HuH-7.5 (cell line): ENCODE data around the gene GRAMD4.

Experiments
- DNase-seq: peaks from one replicate; pipeline ENCODE4 v3.0.0; 2011; ENCODE audit warnings: low spot score

GRAMD4 gene

DNA sequence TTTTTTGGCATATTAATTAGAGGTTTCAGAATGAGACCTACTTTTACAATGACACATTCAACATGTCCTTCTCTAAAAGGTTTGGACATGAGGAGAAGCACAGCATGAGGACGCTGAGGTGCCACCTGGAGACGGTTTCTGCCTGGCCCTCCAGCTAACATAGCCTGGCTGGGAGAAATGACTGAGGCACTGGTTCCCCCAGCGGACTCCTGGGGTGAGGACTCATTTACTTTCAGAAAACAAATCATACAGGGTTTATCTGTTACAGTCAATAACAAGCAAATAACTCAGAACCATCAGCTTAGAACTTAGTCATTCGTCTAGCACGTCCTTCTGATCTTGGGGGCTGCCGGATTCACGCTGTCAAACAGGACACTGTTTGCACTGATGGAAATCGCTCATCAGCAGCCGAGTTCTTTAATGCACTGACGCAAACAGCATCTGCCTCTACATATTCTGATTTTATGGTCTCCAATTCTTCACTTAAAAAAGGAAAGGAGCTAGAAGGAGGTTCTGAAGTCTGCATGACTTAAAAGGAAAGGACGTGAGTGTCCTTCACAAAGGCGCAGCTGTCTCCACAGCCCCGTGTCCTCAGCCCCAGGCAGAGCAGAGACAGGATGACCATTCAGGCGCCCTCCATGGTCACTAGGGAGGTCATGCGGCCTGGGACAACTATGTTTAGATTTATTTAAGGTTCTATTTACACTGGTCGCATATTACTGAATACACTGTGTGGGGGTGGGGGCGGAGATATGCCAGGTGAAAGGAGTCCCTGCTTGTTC, 73.6 kb downstream of the GRAMD4 start:
- DNase-seq = no peak

GRCh38 chr22:46694416-46695170, 74.4 kb downstream of the GRAMD4 start:
- no peak for DNase-seq

GRCh38 chr22:46695346-46696228, 75.4 kb downstream of the GRAMD4 start:
- no peak for DNase-seq

- DNase-seq = no peak
Observed at GRCh38 chr22:46696229-46696518, 76.0 kb downstream of the GRAMD4 start.

DNA sequence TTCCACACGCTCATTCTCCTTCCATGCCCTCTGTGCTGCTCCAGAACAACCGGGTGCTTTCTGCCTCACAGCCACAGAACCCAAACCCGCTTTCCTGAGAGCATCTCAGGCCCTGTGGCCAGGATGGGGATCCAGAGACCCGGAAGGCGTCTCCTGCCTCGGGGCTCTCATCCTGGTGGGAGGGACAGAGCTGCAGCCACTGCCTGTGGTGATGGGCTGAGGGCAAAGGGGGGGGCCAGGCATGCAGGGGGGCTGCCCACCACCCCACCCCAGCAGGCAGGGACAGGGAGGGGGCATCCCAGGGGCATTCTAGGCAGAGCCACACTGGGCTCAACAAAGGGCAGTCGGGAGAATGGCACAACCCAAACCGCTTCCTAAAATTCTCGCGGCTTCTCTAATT, 76.4 kb downstream of the GRAMD4 start:
- no peak for DNase-seq

- DNase-seq = no peak
Observed at GRCh38 chr22:46697811-46698515, 77.8 kb downstream of the GRAMD4 start.

GRCh38 chr22:46699091-46699490, 78.9 kb downstream of the GRAMD4 start:
- no peak for DNase-seq

DNA sequence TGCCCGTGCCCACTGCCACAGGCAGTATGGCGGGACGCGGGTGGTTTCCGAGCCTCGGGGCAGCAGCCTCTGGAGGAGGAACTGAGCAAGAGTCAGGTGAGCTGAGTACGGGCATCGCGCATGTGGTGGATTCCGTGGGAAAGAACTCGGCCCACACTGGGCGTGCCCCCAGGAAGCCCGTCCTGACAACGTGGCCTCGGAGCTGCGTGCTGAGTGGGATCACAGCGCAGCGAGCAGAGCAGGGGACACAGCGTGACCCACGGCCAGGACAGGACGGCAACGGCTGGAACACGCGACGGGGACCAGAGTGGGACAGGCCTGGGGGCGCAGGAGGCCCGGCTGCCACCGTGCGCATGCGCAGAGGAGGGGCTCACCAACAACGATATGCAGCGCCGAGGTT, 81.1 kb downstream of the GRAMD4 start:
- DNase-seq = no peak

GRCh38 chr22:46703171-46703995, 83.2 kb downstream of the GRAMD4 start:
- DNase-seq = no peak

DNA sequence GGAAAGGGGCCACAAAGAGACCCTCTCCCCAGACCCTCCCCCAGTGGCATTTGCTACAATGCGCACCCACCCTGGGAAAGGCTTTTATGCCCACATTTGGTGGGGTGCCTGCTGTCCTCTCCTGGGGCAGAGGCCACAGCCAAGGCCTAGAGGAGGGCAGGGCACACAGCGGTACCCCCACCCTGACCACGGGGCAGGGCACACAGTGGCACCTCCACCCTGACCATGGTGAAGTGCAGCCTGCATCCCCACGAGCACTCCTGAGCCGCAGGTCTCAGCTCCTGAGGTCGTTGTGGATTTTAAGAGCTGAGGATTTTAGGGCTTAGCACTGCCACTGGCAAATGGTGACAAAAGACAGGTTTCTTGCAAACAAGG, 83.8 kb downstream of the GRAMD4 start:
- DNase-seq = no peak

DNA sequence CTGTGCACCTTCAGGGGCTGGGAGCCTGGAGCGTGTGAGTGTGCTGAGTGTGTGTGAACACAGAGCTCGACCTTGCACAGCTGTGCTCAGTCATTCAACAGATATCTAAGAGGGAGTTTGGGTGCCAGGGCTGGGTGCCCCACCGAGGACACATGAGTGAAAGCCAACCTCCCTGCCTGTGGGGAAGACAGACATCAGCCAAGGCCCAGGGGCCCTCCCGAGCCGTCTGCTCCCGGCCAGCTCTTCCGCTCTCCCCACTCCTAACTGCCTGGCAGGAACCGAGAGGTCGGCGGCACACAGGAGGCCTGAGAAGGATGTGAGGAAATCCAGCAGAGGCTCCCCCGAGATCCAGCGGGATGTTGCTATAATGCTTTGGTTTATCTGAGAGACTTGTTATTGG, 85.9 kb downstream of the GRAMD4 start:
- no peak for DNase-seq

GRCh38 chr22:46707305-46707704, 87.1 kb downstream of the GRAMD4 start:
- DNase-seq = no peak

GRCh38 chr22:46707827-46708570, 87.8 kb downstream of the GRAMD4 start:
- DNase-seq = no peak

- no peak for DNase-seq
Observed at GRCh38 chr22:46708766-46709330, 88.7 kb downstream of the GRAMD4 start.

DNA sequence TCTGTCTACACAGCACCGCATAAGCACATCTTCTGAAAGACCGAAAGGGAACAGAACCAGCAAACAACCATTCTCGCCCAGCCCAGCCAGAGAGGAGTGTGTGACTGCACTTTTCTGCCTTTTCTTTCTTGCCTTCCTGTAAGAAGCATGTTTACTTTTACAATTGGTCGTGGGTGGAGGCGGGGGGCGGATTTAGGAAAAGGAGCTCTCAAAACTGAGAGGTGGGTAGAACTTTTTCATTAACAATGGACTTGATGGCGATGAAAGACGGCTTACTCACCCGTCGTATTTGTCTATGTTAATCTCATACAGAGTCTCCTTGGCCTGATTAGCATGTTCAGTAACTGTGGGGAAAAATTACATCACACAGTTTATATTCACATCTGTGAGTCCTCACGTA, 90.6 kb downstream of the GRAMD4 start:
- no peak for DNase-seq

DNA sequence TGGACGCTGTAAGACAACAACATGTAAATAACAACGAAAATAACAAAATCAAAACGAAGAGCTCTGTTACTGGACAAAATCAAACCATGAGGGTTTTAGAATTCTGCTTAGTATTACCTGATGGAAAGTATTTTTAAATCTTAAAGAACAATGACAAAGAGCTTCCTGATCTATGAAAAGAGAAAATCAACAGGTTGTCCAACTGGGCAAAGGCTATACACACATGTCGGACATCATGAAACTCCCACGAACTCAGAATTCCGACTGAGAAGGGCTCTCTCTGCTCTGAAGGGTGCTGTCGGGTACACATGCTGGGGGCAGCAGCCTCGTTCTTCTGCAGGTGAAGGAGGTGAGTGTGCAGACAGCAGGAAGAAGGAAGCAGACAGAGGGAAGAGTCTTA, 92.1 kb downstream of the GRAMD4 start:
- DNase-seq = no peak

DNA sequence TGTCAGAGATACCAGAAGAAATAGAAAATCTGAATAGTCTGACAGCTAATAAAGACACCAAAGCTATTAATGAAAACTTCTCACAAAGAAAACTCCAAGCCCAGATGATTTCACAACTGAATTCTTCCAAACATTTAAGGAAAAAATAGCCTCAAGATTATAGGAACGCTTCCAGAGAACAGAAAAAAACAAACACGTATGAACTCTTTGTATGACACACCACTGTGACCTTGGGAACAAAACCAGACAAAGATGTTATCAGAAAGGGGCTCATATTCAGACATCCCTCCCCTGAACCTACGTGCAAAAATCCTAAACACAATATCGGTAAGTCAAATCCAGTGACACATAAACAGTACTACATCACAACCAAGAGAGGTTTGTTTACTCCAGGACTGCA, 94.4 kb downstream of the GRAMD4 start:
- no peak for DNase-seq

DNA sequence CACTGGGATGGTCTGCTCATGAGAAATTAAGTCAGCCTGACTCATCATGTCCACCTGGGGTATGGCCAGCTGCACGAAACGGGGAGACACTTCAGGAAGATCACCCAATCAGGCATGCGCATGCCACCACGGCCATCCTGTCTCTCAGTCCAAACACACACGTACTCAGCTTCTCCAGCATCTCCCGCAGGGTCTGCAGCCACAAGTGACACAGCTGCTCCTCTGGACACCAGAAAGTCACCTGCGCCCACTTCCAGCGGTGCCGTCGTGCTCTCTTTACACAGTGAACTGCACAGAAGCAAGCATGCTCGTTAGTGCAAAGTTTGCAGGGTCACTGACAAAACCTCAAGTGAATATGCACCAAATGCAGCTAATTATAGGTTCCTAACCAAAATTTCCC, 99.7 kb downstream of the GRAMD4 start:
- DNase-seq = no peak

DNA sequence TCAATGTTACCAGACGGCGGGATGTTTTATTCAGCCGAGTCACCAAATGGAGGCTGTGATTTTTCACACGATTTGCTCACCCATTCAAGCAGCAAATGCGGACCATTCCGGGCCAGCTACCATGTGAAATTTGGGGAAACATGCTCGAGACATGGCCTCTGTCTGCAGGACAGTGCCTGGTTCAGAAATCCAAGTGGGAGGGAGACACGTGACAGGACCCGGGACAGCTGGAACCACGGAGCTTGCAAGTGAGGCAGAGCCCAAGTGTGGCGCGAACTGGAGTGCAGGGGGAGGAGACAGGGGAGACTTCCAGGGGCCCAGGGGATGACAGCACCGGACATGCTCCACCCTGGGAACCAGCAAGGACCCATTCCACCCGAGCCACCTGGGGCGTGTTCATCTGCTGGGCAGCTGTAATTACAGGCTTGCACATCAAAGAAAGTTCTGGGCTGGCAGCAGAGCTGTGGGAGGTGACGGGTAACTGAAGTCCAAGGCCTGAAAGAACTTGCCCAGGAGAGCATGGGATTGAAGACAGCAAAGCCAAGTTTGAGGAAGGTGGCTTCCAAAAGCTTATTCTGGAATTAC, 101.4 kb downstream of the GRAMD4 start:
- DNase-seq = no peak

- no peak for DNase-seq
Observed at GRCh38 chr22:46723882-46724281, 103.7 kb downstream of the GRAMD4 start.
